HEK293T (cell line): ENCODE data around the gene SSUH2.

Experiments
- CTCF ChIA-PET: fragments of 350-600 bp; formaldehyde crosslinking; extraction: SDS; loops from one replicate; lab custom pipeline; 2021; ENCODE audit warnings: antibody characterized with exemption, inconsistent platforms; lab: Yijun Ruan, JAX
- POLR2A ChIA-PET: fragments of 350-600 bp; formaldehyde crosslinking; extraction: SDS; loops from one replicate; lab custom pipeline; 2020; ENCODE audit warnings: antibody characterized with exemption, inconsistent platforms; lab: Yijun Ruan, JAX
- DNase-seq: peaks from one replicate; pipeline ENCODE4 v3.0.0; 2012; ENCODE audit warnings: mixed read lengths; ENCODE audit errors: extremely low spot score
- ARNT ChIP-seq: fragments of 450-650 bp; IDR thresholded peaks from 2 replicates; pipeline ENCODE4 v1.6.1; 2017; ENCODE audit warnings: mild to moderate bottlenecking
- BHLHE40 ChIP-seq: fragments of 450-650 bp; IDR thresholded peaks from 2 replicates; pipeline ENCODE4 v1.6.1; 2016; ENCODE audit warnings: mild to moderate bottlenecking, moderate library complexity, borderline replicate concordance
- CTBP1 ChIP-seq: fragments of 450-650 bp; IDR thresholded peaks from 2 replicates; pipeline ENCODE4 v1.6.1; 2016; ENCODE audit warnings: borderline replicate concordance
- ELF4 ChIP-seq: fragments of 450-650 bp; IDR thresholded peaks from 2 replicates; pipeline ENCODE4 v1.6.1; 2017; ENCODE audit warnings: antibody characterized with exemption
- FOXA1 ChIP-seq: fragments of 450-650 bp; IDR thresholded peaks from 2 replicates; pipeline ENCODE4 v1.6.1; 2016; ENCODE audit warnings: mild to moderate bottlenecking
- FOXK2 ChIP-seq: fragments of 450-650 bp; IDR thresholded peaks from 2 replicates; pipeline ENCODE4 v1.6.1; 2016; ENCODE audit warnings: mild to moderate bottlenecking
- FOXM1 ChIP-seq: fragments of 450-650 bp; IDR thresholded peaks from 2 replicates; pipeline ENCODE4 v1.6.1; 2017; ENCODE audit warnings: mild to moderate bottlenecking, borderline replicate concordance
- HDGF ChIP-seq: fragments of 450-650 bp; IDR thresholded peaks from 2 replicates; pipeline ENCODE4 v1.6.1; 2017; ENCODE audit warnings: antibody characterized with exemption, borderline replicate concordance
- L3MBTL2 ChIP-seq: fragments of 450-650 bp; conservative IDR thresholded peaks from 2 replicates; pipeline ENCODE4 v1.6.1; 2016; ENCODE audit warnings: mild to moderate bottlenecking
- LEF1 ChIP-seq: fragments of 450-650 bp; IDR thresholded peaks from 2 replicates; pipeline ENCODE4 v1.6.1; 2017; ENCODE audit warnings: mild to moderate bottlenecking, borderline replicate concordance
- NFRKB ChIP-seq: fragments of 450-650 bp; IDR thresholded peaks from 2 replicates; pipeline ENCODE4 v1.6.1; 2016; ENCODE audit warnings: mild to moderate bottlenecking, moderate library complexity
- PKNOX1 ChIP-seq: fragments of 450-650 bp; IDR thresholded peaks from 2 replicates; pipeline ENCODE4 v1.6.1; 2016
- SP1 ChIP-seq: fragments of 450-650 bp; IDR thresholded peaks from 2 replicates; pipeline ENCODE4 v1.6.1; 2017
- SUZ12 ChIP-seq: fragments of 450-650 bp; IDR thresholded peaks from 2 replicates; pipeline ENCODE4 v1.6.1; 2016; ENCODE audit warnings: mild to moderate bottlenecking
- TARDBP ChIP-seq: fragments of 450-650 bp; IDR thresholded peaks from 2 replicates; pipeline ENCODE4 v1.6.1; 2016
- ZNF384 ChIP-seq: fragments of 450-650 bp; IDR thresholded peaks from 2 replicates; pipeline ENCODE4 v1.6.1; 2016

The SSUH2 gene

GRCh38 chr3:8607234-8608040, 37.2 kb downstream of the SSUH2 start:
- POLR2A ChIA-PET: no interaction called here
- DNase-seq: no peak
- no peak for TF ChIP-seq NFRKB
- no peak for TF ChIP-seq HDGF
- no peak for TF ChIP-seq BHLHE40
- no peak for TF ChIP-seq SP1
- TF ChIP-seq ZNF384: no peak
- no peak for TF ChIP-seq ARNT
- CTCF ChIA-PET: interaction anchor here (1.3 kb wide), 1 partner anchor 164 kb away, joined by 6 read pairs; no protein-coding TSS in a partner anchor

- CTCF ChIA-PET: interaction anchor here (0.6 to 1.3 kb wide), 2 partner anchors 163 to 170 kb away, joined by 3 to 6 read pairs; no protein-coding TSS in a partner anchor
- no peak for TF ChIP-seq HDGF
- POLR2A ChIA-PET: no interaction called here
- no peak for DNase-seq
These were observed 37.8 kb downstream of the SSUH2 start for GRCh38 chr3:8606701-8607231.

GRCh38 chr3:8604988-8605387, 39.6 kb downstream of the SSUH2 start:
- TF ChIP-seq FOXM1 (no peak), CTBP1 (no peak), ARNT (no peak), SP1 (no peak), TARDBP (no peak), LEF1 (no peak), NFRKB (no peak), FOXK2 (no peak), SUZ12 (no peak), HDGF (no peak), ELF4 (no peak), ZNF384 (no peak), PKNOX1 (no peak), BHLHE40 (no peak), FOXA1 (no peak), L3MBTL2 (no peak)

GRCh38 chr3:8604006-8604405, 40.6 kb downstream of the SSUH2 start:
- DNase-seq: no peak
- TF ChIP-seq ARNT: no peak
- no peak for TF ChIP-seq TARDBP
- no peak for TF ChIP-seq L3MBTL2
- no peak for TF ChIP-seq BHLHE40
- no peak for TF ChIP-seq FOXM1
- TF ChIP-seq CTBP1: no peak
- no peak for TF ChIP-seq LEF1
- ChIA-PET CTCF (no interaction called here), POLR2A (no interaction called here)

More at GRCh38 chr3:8604988-8605387, 39.6 kb downstream of the SSUH2 start:
- CTCF ChIA-PET: no interaction called here
- POLR2A ChIA-PET: no interaction called here
- no peak for DNase-seq

GRCh38 chr3:8603115-8603710, 41.4 kb downstream of the SSUH2 start:
- TF ChIP-seq FOXK2 (no peak), FOXA1 (no peak), SP1 (no peak), L3MBTL2 (no peak), ARNT (no peak), CTBP1 (no peak), ELF4 (no peak)
- DNase-seq: no peak
- POLR2A ChIA-PET: no interaction called here
- CTCF ChIA-PET: no interaction called here

- no peak for DNase-seq
- TF ChIP-seq PKNOX1: peak; percentile 17; the same call in 1 of the 2 replicates
- TF ChIP-seq HDGF: no peak
- CTCF ChIA-PET: no interaction called here
- POLR2A ChIA-PET: no interaction called here
These were observed 44.1 kb downstream of the SSUH2 start for GRCh38 chr3:8600457-8600856.

GRCh38 chr3:8599146-8599545, 45.5 kb downstream of the SSUH2 start:
- no peak for DNase-seq
- TF ChIP-seq FOXA1 (no peak), HDGF (no peak), L3MBTL2 (no peak), LEF1 (no peak), BHLHE40 (no peak), FOXK2 (no peak), ELF4 (no peak), NFRKB (no peak), ARNT (no peak)
- POLR2A ChIA-PET: no interaction called here
- CTCF ChIA-PET: interaction anchor here (0.6 kb wide), 1 partner anchor 120 kb away, joined by 3 read pairs; no protein-coding TSS in a partner anchor
